Fibroblast of skin of back (primary cell): ENCODE results near the gene PSMB4. TPM values are rescaled to one million over a fixed set of nuclear protein-coding genes. Genes with fewer than 3 reads are reported as not detected.
"Not testable (repeated sequence)": the region's sequence is repeated elsewhere in the genome, so short reads cannot be mapped to it uniquely, and the experiment has no call there.

Source experiments
- DNase-seq: peaks from one replicate; pipeline ENCODE4 v3.0.0-alpha.2; 2013
- polyA plus RNA-seq, 2 experiments: library from polyadenylated mRNA; unstranded; fragments of 120-200 nt; gene quantifications; one replicate each; pipeline ENCODE4 v1.2.1, GENCODE V29; 2013; ENCODE audit not compliant: insufficient read length in 2 of 2

PSMB4 gene
- polyA plus RNA-seq (2013, experiment 1 of 2; ENCODE audit: insufficient read length): 300 TPM
- 226 TPM for polyA plus RNA-seq (2013, experiment 2 of 2; ENCODE audit: insufficient read length)

- peak; percentile 94 for DNase-seq
Observed at GRCh38 chr1:151399324-151400171, at the start of gene PSMB4. PSMB4 (plus strand) TSS chr1:151399573; CDS start chr1:151399588, 15 bp downstream.

GRCh38 chr1:151350323-151350722 is 49.0 kb upstream of the PSMB4 start:
- not testable (repeated sequence) for DNase-seq

GRCh38 chr1:151352021-151352718 is 47.2 kb upstream of the PSMB4 start:
- peak; percentile 37 for DNase-seq

- peak; percentile 27 for DNase-seq
Observed at GRCh38 chr1:151356696-151357095, 42.7 kb upstream of the PSMB4 start.

- DNase-seq: no peak
Observed at GRCh38 chr1:151361883-151362282, 37.5 kb upstream of the PSMB4 start.

GRCh38 chr1:151362308-151363155 is 36.8 kb upstream of the PSMB4 start:
- no peak for DNase-seq

- DNase-seq: no peak
Observed at GRCh38 chr1:151364996-151365395, 34.4 kb upstream of the PSMB4 start.

- DNase-seq: no peak
Observed at GRCh38 chr1:151367658-151368392, 31.5 kb upstream of the PSMB4 start.

GRCh38 chr1:151368393-151369301 is 30.7 kb upstream of the PSMB4 start:
- no peak for DNase-seq

GRCh38 chr1:151369302-151369610 is 30.1 kb upstream of the PSMB4 start:
- DNase-seq: no peak

GRCh38 chr1:151369621-151370048 is 29.7 kb upstream of the PSMB4 start:
- no peak for DNase-seq

GRCh38 chr1:151370211-151370911 is 29.0 kb upstream of the PSMB4 start:
- no peak for DNase-seq

- DNase-seq: peak; percentile 25
Observed at GRCh38 chr1:151371370-151372057, 27.9 kb upstream of the PSMB4 start.

- DNase-seq: peak; percentile 66
Observed at GRCh38 chr1:151372058-151372934, 27.1 kb upstream of the PSMB4 start, which contains the start of gene SELENBP1. SELENBP1 (minus strand) TSS chr1:151372705; CDS start chr1:151372641, 64 bp downstream.

- DNase-seq: no peak
Observed at GRCh38 chr1:151373196-151373595, 26.2 kb upstream of the PSMB4 start.

- no peak for DNase-seq
Observed at GRCh38 chr1:151377150-151377884, 22.1 kb upstream of the PSMB4 start.

GRCh38 chr1:151384584-151384983 is 14.8 kb upstream of the PSMB4 start:
- DNase-seq: no peak

GRCh38 chr1:151386002-151386401 is 13.4 kb upstream of the PSMB4 start:
- DNase-seq: no peak
